CD4-positive, alpha-beta T cell treated with Interleukin-6 at 100 ng/mL for 8 hours (primary cell): Measurements from ENCODE around the gene CASKIN2.

Experiments used
- DNase-seq: peaks from one replicate; pipeline ENCODE4 v3.0.0-alpha.2; 2020; ENCODE audit warnings: mixed read lengths, low spot score

The CASKIN2 gene, protein sequence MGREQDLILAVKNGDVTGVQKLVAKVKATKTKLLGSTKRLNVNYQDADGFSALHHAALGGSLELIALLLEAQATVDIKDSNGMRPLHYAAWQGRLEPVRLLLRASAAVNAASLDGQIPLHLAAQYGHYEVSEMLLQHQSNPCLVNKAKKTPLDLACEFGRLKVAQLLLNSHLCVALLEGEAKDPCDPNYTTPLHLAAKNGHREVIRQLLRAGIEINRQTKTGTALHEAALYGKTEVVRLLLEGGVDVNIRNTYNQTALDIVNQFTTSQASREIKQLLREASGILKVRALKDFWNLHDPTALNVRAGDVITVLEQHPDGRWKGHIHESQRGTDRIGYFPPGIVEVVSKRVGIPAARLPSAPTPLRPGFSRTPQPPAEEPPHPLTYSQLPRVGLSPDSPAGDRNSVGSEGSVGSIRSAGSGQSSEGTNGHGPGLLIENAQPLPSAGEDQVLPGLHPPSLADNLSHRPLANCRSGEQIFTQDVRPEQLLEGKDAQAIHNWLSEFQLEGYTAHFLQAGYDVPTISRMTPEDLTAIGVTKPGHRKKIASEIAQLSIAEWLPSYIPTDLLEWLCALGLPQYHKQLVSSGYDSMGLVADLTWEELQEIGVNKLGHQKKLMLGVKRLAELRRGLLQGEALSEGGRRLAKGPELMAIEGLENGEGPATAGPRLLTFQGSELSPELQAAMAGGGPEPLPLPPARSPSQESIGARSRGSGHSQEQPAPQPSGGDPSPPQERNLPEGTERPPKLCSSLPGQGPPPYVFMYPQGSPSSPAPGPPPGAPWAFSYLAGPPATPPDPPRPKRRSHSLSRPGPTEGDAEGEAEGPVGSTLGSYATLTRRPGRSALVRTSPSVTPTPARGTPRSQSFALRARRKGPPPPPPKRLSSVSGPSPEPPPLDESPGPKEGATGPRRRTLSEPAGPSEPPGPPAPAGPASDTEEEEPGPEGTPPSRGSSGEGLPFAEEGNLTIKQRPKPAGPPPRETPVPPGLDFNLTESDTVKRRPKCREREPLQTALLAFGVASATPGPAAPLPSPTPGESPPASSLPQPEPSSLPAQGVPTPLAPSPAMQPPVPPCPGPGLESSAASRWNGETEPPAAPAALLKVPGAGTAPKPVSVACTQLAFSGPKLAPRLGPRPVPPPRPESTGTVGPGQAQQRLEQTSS (N-terminal part only)

GRCh38 chr17:75515496-75516254 lies at the start of gene CASKIN2:
Gene CASKIN2 (minus strand): TSS chr17:75515537. CDS start chr17:75513804, 1,733 bp downstream.
- DNase-seq, result peak; percentile 61

DNA sequence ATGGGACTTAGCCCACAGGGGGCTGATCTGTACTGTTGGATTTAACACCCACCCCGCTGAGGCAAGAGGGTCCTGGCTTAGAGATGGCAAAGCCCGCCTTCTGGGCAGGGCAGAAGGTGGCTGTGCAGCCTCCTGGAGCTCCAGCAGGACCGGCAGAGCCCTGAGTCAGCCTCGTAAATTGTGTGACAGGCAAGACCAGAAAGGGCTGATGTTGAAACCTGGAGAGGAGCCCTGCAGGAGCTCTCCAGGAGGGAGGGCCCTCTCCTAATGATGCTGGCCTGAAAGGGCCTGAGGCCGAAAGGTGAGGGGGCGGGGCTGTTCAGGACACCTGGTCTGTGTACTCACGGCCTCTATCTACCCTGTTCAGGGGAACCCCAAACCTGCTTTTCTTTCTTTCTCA lies 49.7 kb upstream of the CASKIN2 start:
- no peak for DNase-seq

DNA sequence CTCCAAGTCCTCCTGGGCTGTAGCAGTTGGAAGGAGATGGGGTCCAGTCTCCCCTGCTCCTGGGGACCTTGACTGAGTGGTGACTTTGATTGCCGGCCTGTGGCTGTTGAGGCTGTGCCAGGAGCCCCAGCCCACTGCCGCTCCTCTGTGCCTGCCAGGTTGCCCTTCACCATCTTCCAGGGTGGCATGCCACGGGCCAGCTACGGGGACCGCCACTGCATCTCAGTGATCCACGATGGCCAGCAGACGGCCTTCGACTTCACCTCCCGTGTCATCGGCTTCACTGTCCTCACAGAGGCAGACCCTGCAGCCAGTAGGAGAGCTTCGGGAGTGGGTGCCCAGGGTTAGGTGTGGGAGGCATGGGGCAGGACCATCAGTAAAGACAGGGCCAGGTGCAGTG lies 48.9 kb upstream of the CASKIN2 start:
- no peak for DNase-seq

GRCh38 chr17:75563063-75563758 lies 47.9 kb upstream of the CASKIN2 start:
- DNase-seq, result no peak

- no peak for DNase-seq
Measured at GRCh38 chr17:75561927-75562603, 46.7 kb upstream of the CASKIN2 start.

DNA sequence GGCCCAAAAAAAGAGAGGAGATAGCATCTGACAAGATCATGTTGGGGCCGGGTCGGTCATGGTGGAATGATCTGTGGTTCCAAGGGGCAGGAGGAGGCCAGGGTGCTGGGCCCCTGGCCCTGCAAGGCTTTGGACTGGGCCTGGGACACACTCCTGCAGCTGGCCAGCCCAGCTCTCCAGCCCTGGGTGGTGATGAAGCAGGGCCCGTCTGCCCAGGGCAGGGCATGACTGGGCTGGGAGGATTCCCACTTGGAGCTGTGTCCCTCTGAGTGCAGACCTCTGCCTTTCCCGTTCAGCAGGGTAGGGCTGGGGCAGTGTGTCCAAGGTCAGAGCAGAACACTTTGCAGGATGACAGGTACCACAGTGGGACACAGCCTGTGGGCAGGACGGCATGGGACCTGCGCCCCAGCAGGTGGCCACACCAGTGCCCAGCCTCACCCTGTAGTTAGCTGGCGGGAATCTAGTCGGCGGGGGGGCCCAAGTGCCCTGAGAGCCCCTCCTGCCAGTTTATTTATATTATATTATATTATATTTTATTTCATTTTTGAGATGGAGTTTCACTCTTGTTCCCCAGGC lies 44.7 kb upstream of the CASKIN2 start:
- no peak for DNase-seq

DNA sequence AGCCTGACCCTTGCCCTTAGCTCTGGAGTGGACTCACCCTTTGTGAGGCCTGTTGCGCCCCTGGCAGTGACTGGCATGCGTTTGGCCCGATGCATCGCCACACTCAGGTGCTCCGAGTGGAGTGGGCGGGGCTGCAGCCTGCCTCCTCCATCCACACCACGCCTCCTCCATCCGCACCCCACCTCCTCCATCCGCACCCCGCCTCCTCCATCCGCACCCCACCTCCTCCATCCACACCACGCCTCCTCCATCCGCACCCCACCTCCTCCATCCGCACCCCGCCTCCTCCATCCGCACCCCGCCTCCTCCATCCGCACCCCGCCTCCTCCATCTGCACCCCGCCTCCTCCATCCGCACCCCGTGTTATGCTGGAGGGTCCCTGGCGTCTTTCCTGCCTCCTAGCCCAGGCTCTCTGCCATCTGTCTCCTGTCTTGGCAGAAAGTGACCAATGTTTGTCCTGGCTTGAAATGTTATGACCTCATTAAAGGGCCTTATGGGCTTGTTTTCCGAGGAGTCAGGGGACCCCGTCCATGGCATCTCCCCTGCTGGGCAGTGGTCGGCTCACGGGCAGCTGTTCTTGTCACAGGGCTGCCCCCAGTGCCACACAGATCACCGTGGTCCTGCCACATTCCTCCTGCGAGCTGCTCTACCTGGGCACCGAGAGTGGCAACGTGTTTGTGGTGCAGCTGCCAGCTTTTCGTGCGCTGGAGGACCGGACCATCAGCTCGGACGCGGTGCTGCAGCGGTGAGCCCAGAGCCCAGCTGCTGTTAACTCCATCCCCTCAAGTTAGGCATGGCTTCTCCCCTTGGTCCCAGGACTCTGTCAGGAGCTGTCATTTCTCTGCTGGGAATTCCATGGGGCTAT lies 43.6 kb upstream of the CASKIN2 start:
- DNase-seq, result no peak

- no peak for DNase-seq
Measured at GRCh38 chr17:75557852-75558665, 42.7 kb upstream of the CASKIN2 start.

DNA sequence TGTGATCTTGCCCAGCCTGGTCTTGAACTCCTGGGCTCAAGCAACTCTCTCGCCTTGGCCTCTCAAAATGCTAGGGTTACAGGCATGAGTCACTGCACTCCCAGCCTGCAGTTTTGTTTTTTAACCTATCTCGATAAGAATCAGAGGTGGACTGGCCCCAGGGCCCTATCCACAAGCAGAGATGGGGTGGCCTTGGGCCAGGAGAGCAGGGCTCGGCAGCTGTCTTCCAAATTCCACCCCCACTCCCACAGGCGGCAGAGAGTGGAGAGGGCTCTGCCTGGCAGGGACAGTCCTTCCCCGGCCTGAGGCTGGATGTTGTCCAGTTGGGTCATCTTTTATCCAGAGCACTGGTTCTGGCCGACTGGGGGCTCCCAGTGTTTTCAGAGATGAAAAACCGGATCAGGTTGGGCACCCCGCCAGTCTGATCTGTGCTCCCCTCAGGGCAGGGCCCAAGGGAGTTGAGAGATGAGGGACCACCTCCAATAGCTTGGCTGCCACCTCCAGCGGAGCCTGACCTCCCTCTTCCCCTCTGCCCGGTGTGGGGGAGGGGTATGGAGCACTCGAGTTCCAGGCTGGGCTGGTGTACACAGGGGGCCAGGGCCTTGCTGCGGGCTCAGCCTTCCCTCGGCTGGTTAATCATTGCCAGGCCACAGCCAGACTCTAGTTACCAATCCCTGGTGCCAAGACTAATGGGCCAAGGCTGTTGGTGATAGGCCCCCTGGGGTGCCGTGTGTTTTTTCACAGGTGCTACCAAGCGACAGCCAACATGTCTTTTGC lies 41.9 kb upstream of the CASKIN2 start:
- DNase-seq, result no peak

DNA sequence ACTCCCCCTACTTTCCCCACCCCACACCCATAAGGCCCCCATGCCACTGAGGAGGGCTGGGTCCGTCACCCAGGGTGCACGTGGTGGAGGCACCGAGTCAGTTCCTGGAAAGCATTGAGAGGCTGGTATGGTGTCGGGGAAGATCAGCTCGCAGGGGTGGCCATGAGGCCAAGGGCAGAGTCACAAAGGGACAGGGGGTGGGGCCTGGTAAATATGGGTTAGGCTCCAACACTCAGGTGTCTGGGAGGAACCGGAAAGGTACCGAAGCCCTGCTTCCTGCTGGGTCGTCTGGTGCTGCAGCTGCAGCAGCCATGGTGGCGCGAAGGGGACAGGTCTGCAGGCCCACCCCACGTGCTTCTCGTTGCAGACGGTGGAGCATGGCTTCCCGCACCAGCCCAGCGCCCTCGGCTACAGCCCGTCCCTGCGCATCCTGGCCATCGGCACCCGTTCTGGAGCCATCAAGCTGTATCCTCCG lies 40.4 kb upstream of the CASKIN2 start:
- DNase-seq, result no peak

DNA sequence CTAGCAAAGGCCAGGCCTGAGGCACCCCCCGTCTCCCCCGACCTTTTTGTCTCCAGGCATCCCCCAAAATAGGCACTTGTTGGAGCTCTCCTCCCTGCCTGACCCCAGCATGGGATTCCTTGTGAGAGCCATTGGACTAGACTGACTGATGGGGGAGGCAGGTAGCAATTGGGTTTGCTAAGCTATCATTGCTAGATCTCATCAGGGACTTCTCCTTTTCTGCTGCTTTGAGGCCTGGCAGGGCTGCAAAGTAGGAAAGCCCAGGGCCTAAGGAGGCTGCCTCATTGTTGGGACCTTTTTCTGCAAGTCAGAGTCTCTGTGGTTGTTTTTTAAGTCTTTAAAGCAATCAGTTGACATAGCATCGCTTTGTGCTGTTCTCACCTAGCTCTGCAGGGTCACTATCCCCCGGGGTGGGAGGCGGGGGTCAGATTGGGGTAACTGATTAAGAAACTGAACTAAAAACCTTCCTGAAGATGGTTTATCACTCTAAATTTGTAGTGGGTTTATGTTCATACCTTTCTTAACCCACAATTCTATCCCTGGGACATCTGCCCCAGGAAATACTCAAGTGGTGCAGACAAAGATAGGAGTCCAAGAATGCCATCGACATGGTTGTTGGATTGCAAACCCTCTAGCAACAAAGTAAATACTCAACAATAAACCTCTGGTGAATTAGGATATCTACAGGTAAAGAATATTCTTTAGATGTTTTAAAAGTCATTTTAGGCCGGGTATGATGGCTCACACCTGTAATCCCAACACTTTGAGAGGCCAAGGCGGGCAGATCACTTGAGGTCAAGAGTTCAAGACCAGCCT lies 38.2 kb upstream of the CASKIN2 start:
- DNase-seq, result no peak

- DNase-seq, result no peak
Measured at GRCh38 chr17:75552425-75553294, 37.3 kb upstream of the CASKIN2 start.

DNA sequence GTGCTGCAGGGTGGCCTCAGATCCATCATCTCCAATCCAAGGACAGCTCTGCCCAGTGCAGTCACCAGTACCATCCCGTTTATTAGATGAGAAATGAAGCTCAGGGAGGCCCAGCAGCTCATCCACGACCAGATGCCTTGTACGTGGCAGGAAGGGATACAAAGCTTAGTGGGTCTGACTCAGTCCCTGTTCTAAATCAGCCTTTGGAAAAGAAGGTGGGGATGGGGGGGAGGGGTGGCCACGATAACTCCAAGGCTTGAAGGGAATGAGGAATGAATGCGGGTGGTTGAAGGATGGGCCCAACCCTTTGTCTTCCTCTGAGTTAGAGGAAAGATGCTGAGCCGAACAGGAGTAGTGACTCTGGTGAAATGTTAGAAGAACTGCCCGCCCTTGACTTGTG lies 35.9 kb upstream of the CASKIN2 start:
- no peak for DNase-seq

- DNase-seq, result no peak
Measured at GRCh38 chr17:75550139-75550465, 34.8 kb upstream of the CASKIN2 start.

DNA sequence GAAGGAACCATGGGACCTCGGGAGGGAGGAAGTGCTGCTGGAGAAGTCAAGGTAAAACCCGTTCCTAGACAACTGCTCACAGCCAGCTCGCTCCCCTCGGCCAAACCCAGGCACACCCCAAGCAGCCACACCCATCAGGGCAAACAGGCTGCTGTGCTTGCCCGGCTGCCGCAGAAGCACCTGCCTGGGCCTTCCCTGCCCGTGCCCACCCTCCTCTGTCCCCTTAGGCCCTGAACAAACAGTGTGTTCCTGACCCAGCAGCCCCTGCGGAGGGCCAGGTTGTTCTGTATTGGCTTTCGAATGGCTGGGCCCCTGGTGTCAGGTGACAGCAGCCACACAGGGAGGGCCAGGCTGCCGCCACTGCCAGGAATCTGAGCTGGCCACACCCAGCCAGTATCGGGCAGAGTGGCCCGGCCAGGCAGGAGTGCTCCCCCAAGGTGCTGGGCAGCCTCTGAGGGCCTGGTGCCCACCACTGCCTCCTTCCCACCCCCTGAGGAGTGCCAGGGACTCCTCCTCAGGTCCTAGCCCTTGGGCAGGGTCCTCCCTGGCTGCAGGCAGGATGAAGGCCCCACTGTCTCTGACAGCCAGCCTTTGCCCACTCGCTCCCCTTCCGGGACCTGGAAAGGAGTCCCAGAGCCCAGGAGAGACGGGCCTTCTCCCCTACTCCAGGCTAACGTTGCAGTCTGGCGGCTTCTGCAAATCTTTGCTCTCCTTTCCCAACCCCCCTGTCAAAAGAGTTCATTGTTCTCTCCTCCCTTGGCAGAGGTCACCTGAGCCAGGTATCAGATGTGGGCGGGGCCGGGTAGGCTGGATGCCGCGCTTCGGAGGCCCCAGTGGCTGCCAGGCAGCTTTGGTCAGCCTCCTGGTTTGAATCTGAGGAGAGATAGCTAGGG lies 34.2 kb upstream of the CASKIN2 start:
- DNase-seq, result no peak
